SK-N-SH (cell line): Measurements from ENCODE around the gene CRISPLD2. TPM values are rescaled to one million over a fixed set of nuclear protein-coding genes. Genes with fewer than 3 reads are reported as not detected.

Experiments
- CTCF ChIA-PET: fragments of 300-600, 350-600 bp; formaldehyde crosslinking; extraction: SDS; loops from one replicate; lab custom pipeline; 2021; lab: Yijun Ruan, JAX
- POLR2A ChIA-PET: fragments of 350-600 bp; sonication (Branson Sonifier 250); formaldehyde crosslinking; extraction: SDS; loops from one replicate; lab custom pipeline; 2020; ENCODE audit warnings: antibody characterized with exemption, inconsistent platforms; lab: Yijun Ruan, JAX
- DNase-seq: peaks from one replicate; pipeline ENCODE4 v3.0.0; 2012
- H2AFZ ChIP-seq: fragments of 200-600 bp; sonication (generic); 2 replicates; pipeline ENCODE4 v1.8.1; 2016; ENCODE audit warnings: antibody characterized with exemption, mild to moderate bottlenecking, low read depth
- H3F3A ChIP-seq: fragments of 200-600 bp; sonication (generic); replicated peaks from 2 replicates; pipeline ENCODE3; 2016; ENCODE audit warnings: antibody characterized with exemption, mild to moderate bottlenecking; ENCODE audit not compliant: insufficient read depth
- H3K27ac ChIP-seq, 2 experiments: fragments of 200-500 bp in 1 of 2; fragments of 200-600 bp in 1 of 2; sonication (Bioruptor generic) in 1 of 2; sonication (generic), shearing (Covaris generic) in 1 of 2; 2 replicates each; pipeline versions ENCODE4 v1.5.1 to v1.6.1; 2014 to 2016; ENCODE audit warnings: low read depth in 2 of 2, inconsistent platforms in 1 of 2, low read length in 1 of 2, mild to moderate bottlenecking in 1 of 2, mixed read lengths in 1 of 2
- H3K27me3 ChIP-seq: fragments of 200-600 bp; sonication (generic), shearing (Covaris generic); 2 replicates; pipeline ENCODE4 v1.6.1; 2016; ENCODE audit warnings: mixed run types; ENCODE audit not compliant: insufficient read depth
- H3K36me3 ChIP-seq, 2 experiments: fragments of 200-500 bp in 1 of 2; fragments of 200-600 bp in 1 of 2; sonication (Bioruptor generic) in 1 of 2; sonication (generic) in 1 of 2; replicated peaks in 1 of 2; 2 replicates each; pipeline versions ENCODE3 to v1.5.1; 2014 to 2016; ENCODE audit warnings: low read length in 1 of 2, mild to moderate bottlenecking in 1 of 2; ENCODE audit not compliant: insufficient read depth in 2 of 2, control insufficient read depth in 1 of 2
- H3K4me1 ChIP-seq, 2 experiments: fragments of 200-500 bp in 1 of 2; fragments of 200-600 bp in 1 of 2; sonication (Bioruptor generic) in 1 of 2; sonication (generic), shearing (Covaris generic) in 1 of 2; 2 replicates each; pipeline versions ENCODE4 v1.5.1 to v1.6.1; 2014 to 2016; ENCODE audit warnings: low read depth in 1 of 2, low read length in 1 of 2, mixed run types in 1 of 2; ENCODE audit not compliant: insufficient read depth in 2 of 2, control insufficient read depth in 1 of 2
- H3K4me2 ChIP-seq: fragments of 200-600 bp; sonication (generic), shearing (Covaris generic); 2 replicates; pipeline ENCODE4 v1.6.1; 2017; ENCODE audit warnings: mixed run types
- H3K4me3 ChIP-seq, 2 experiments: fragments of 200-500 bp in 1 of 2; fragments of 200-600 bp in 1 of 2; sonication (Bioruptor generic) in 1 of 2; sonication (generic), shearing (Covaris generic) in 1 of 2; 2 replicates each; pipeline versions ENCODE4 v1.5.1 to v1.8.1; 2014 to 2016; ENCODE audit warnings: low read depth in 2 of 2, inconsistent platforms in 1 of 2, low read length in 1 of 2, mild to moderate bottlenecking in 1 of 2, mixed read lengths in 1 of 2, moderate library complexity in 1 of 2
- H3K79me2 ChIP-seq: fragments of 200-600 bp; sonication (generic); 2 replicates; pipeline ENCODE4 v1.8.1; 2017; ENCODE audit warnings: mild to moderate bottlenecking; ENCODE audit not compliant: insufficient read depth
- H3K9ac ChIP-seq: fragments of 200-600 bp; sonication (generic); 2 replicates; pipeline ENCODE4 v1.6.1; 2017; ENCODE audit warnings: mixed run types
- H3K9me2 ChIP-seq: fragments of 200-600 bp; sonication (generic); 2 replicates; pipeline ENCODE4 v1.6.1; 2017; ENCODE audit warnings: mixed run types
- H3K9me3 ChIP-seq: fragments of 200-600 bp; sonication (generic); 2 replicates; pipeline ENCODE4 v1.6.1; 2017; ENCODE audit warnings: mixed run types, mild to moderate bottlenecking, moderate library complexity
- H4K20me1 ChIP-seq: fragments of 200-600 bp; sonication (generic); 2 replicates; pipeline ENCODE4 v1.6.1; 2017; ENCODE audit warnings: mild to moderate bottlenecking, mixed run types; ENCODE audit not compliant: insufficient read depth
- CTCF ChIP-seq: fragments of 200-600 bp; sonication (generic); IDR thresholded peaks from 2 replicates; pipeline ENCODE4 v1.6.1; 2017; ENCODE audit warnings: antibody characterized with exemption, mild to moderate bottlenecking, moderate library complexity
- EP300 ChIP-seq, 2 experiments: IDR thresholded peaks; 2 replicates each; pipeline versions ENCODE4 v1.4.0 to v1.6.1; 2012; ENCODE audit warnings: borderline replicate concordance in 1 of 2, low read depth in 1 of 2, low read length in 1 of 2
- FOXM1 ChIP-seq: IDR thresholded peaks from 2 replicates; pipeline ENCODE4 v1.4.0; 2012; ENCODE audit warnings: low read depth, mild to moderate bottlenecking
- MXI1 ChIP-seq: IDR thresholded peaks from 2 replicates; pipeline ENCODE4 v1.6.1; 2012; ENCODE audit warnings: mild to moderate bottlenecking, low read depth, low read length, improper control_type of control experiment
- NFIC ChIP-seq: IDR thresholded peaks from 2 replicates; pipeline ENCODE4 v1.4.0; 2012; ENCODE audit warnings: borderline replicate concordance
- RAD21 ChIP-seq: IDR thresholded peaks from 2 replicates; pipeline ENCODE4 v1.6.1; 2012; ENCODE audit warnings: mild to moderate bottlenecking, low read length
- RFX5 ChIP-seq: IDR thresholded peaks from 2 replicates; pipeline ENCODE4 v1.6.1; 2012; ENCODE audit warnings: mild to moderate bottlenecking, improper control_type of control experiment, low read length
- SMC3 ChIP-seq: IDR thresholded peaks from 2 replicates; pipeline ENCODE4 v1.6.1; 2012; ENCODE audit warnings: low read depth, low read length, improper control_type of control experiment
- TCF12 ChIP-seq: IDR thresholded peaks from 2 replicates; pipeline ENCODE4 v1.4.0; 2012
- USF1 ChIP-seq: IDR thresholded peaks from 2 replicates; pipeline ENCODE4 v1.4.0; 2012; ENCODE audit warnings: low read depth, borderline replicate concordance
- WGBS: methylation state at CpG from one replicate; pipeline ENCODE4 v1.1.6; 2017; ENCODE audit warnings: low lambda C conversion rate; 5-methylcytosine and 5-hydroxymethylcytosine counted together
- polyA plus RNA-seq, 3 experiments: library from polyadenylated mRNA; depleted of rRNA; stranded (reverse); fragments of >200 nt; gene quantifications; 2 replicates each; pipeline ENCODE4 v1.2.3, GENCODE V29; 2012

The CRISPLD2 gene
- polyA plus RNA-seq, 1 of the 3 experiments (the other 2 are of a cell fraction), result 6.3 TPM

- H3K79me2 ChIP-seq, result no peaks in the 10 kb centered on the region
- no peak overlapping the region for H3K4me2 ChIP-seq
- no peak overlapping the region for H3K27ac ChIP-seq
- H3K9me3 ChIP-seq, result no peaks in the 10 kb centered on the region
- DNase-seq, result peak; percentile 56
- H3K36me3 ChIP-seq, result no peaks in the 10 kb centered on the region
- no peaks in the 10 kb centered on the region for H4K20me1 ChIP-seq
- no peak overlapping the region for H2AFZ ChIP-seq
- H3K4me3 ChIP-seq, result no peak overlapping the region; a peak in 1 of 4 replicates
- no peaks in the 10 kb centered on the region for H3K9me2 ChIP-seq
- H3F3A ChIP-seq, result no peaks in the 10 kb centered on the region
- peaks cover 0 to 20% of the 10 kb centered on the region in 2 experiments; a peak in 1 of 4 replicates for H3K4me1 ChIP-seq
- POLR2A ChIA-PET, result no interaction called here
- H3K27me3 ChIP-seq, result no peaks in the 10 kb centered on the region
- H3K9ac ChIP-seq, result no peak overlapping the region
- CTCF ChIA-PET, result interaction anchor here (0.6 to 4.4 kb wide), 28 partner anchors 9 to 504 kb away, joined by 3 to 35 read pairs (median 4); no protein-coding TSS in a partner anchor
- TF ChIP-seq SMC3 (peak; percentile 38; the same call in 1 of the 2 replicates), NFIC (no peak), CTCF (peak; percentile 73), RAD21 (peak; percentile 56), FOXM1 (no peak), EP300 (IDR thresholded peaks at IDR 0.05; ENCODE audit: borderline replicate concordance in 1 of 2, low read depth in 1 of 2, low read length in 1 of 2) (no peak)
- 90% methylated on average over 3 of the region's 11 CpGs for WGBS
Observed at GRCh38 chr16:84925092-84925772, 105.4 kb downstream of the CRISPLD2 start.

DNA sequence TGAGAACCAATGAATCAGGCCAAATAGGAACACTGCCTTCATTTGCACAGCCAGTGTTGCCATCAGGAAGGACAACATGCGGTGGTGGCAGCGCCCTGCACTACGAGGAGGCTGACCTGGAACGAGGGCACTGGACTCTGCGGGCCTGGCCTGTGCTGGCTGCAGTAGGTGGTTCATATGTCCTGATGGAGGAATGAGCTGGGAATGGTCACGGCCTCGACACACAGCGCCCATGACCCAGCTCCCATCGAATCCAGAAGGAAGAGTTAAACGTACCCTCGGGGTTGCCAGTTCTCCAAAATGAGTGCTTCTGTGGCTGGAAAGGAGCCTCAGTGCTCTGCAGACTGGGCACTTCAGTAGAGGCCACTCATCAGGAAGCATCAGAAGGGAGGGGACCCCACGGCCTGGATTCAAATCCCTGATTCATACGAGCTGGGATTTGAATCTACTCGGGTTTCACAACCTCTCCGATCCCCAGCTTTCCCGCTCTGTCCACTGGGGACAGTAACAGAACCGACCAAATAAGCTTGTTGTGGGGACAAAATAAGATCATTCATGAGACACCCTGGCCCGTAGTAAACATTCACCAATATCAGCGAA, 106.1 kb downstream of the CRISPLD2 start:
- Histone ChIP-seq H3K27me3 (no peaks in the 10 kb centered on the region), H3K27ac (no peak overlapping the region), H4K20me1 (no peaks in the 10 kb centered on the region), H3F3A (no peaks in the 10 kb centered on the region), H3K9ac (no peak overlapping the region), H3K36me3 (no peaks in the 10 kb centered on the region), H3K9me2 (no peaks in the 10 kb centered on the region), H3K4me3 (no peak overlapping the region), H3K4me2 (no peak overlapping the region), H3K4me1 (peaks cover 0 to 20% of the 10 kb centered on the region in 2 experiments; a peak in 1 of 4 replicates), H3K9me3 (no peaks in the 10 kb centered on the region), H3K79me2 (no peaks in the 10 kb centered on the region), H2AFZ (no peak overlapping the region)
- TF ChIP-seq SMC3, result no peak
- TF ChIP-seq MXI1, result no peak
- TF ChIP-seq RFX5, result no peak
- TF ChIP-seq TCF12, result no peak
- TF ChIP-seq USF1, result no peak
- no peak for DNase-seq
- 83% methylated on average over 12 of the region's 19 CpGs for WGBS
- ChIA-PET POLR2A (interaction anchor here (0.6 kb wide), 1 partner anchor 20 kb away, joined by 4 read pairs; no protein-coding TSS in a partner anchor), CTCF (interaction anchor here (0.6 to 4.4 kb wide), 20 partner anchors 8 to 503 kb away, joined by 3 to 35 read pairs (median 4); no protein-coding TSS in a partner anchor)
